ENCODE results near the gene INSC. TPM values are rescaled to one million over a fixed set of nuclear protein-coding genes. Genes with fewer than 3 reads are reported as not detected.

The INSC gene
- total RNA-seq, 1 experiment from 2014 or later = 0.17 TPM

- no peak overlapping the region for H3K4me3 ChIP-seq (replicated peaks in 1 of 2; ENCODE audit: low read depth in 1 of 2, low read length in 2 of 2)
- BruUV-seq (replicated peaks) = no TSS peak
- DNase-seq (ENCODE audit: low read depth, low spot score) (no peak), ATAC-seq (no peak)
- H3K27me3 ChIP-seq (ENCODE audit: insufficient read depth, low read length) = no peaks in the 10 kb centered on the region
- H3K79me2 ChIP-seq (ENCODE audit: insufficient read depth, low read length) = no peaks in the 10 kb centered on the region
- no peaks in the 10 kb centered on the region for H3K9me3 ChIP-seq (ENCODE audit: control insufficient read depth in 1 of 2, insufficient read depth in 1 of 2, low read depth in 1 of 2, low read length in 2 of 2)
- peaks cover 7 to 11% of the 10 kb centered on the region in 2 experiments; a peak in 2 of 4 replicates for H3K4me1 ChIP-seq (ENCODE audit: control insufficient read depth in 1 of 2, insufficient read depth in 2 of 2, low read length in 2 of 2)
- no peak overlapping the region for H3K9ac ChIP-seq (ENCODE audit: low read length)
- intact Hi-C loops (cut with micrococcal nuclease) = loop anchor here (1.0 kb wide), 5 partner anchors 36 to 285 kb away; no protein-coding TSS in a partner anchor
- H3K36me3 ChIP-seq (ENCODE audit: control insufficient read depth in 1 of 2, insufficient read depth in 2 of 2, low read length in 2 of 2) = no peaks in the 10 kb centered on the region
- RAD21 ChIA-PET (ENCODE audit: low non-redundant PET in 1 of 2, low total read pairs in 2 of 2, uncharacterized antibody in 2 of 2, unreplicated experiment in 2 of 2) = interaction anchor here (0.7 to 2.3 kb wide), 10 partner anchors 36 to 285 kb away, joined by 3 to 18 read pairs (median 6); no protein-coding TSS in a partner anchor
- H4K20me1 ChIP-seq (ENCODE audit: insufficient read depth) = no peaks in the 10 kb centered on the region
- H2AFZ ChIP-seq (ENCODE audit: low read depth, low read length, poor library complexity, severe bottlenecking) = no peak overlapping the region
- H3K4me2 ChIP-seq (ENCODE audit: low read length) = peak overlapping the region; percentile 69
- H3K9me2 ChIP-seq (ENCODE audit: insufficient read depth) = no peaks in the 10 kb centered on the region
- TF ChIP-seq, protein P1, sequence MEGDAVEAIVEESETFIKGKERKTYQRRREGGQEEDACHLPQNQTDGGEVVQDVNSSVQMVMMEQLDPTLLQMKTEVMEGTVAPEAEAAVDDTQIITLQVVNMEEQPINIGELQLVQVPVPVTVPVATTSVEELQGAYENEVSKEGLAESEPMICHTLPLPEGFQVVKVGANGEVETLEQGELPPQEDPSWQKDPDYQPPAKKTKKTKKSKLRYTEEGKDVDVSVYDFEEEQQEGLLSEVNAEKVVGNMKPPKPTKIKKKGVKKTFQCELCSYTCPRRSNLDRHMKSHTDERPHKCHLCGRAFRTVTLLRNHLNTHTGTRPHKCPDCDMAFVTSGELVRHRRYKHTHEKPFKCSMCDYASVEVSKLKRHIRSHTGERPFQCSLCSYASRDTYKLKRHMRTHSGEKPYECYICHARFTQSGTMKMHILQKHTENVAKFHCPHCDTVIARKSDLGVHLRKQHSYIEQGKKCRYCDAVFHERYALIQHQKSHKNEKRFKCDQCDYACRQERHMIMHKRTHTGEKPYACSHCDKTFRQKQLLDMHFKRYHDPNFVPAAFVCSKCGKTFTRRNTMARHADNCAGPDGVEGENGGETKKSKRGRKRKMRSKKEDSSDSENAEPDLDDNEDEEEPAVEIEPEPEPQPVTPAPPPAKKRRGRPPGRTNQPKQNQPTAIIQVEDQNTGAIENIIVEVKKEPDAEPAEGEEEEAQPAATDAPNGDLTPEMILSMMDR (IDR thresholded peaks at IDR 0.05 in 2 of 3, conservative IDR thresholded peaks at IDR 0.05 in 1 of 3; ENCODE audit: borderline replicate concordance in 1 of 3, insufficient read depth in 1 of 3, low read depth in 2 of 3, low read length in 2 of 3) = no peak
- TF ChIP-seq EZH2 (IDR thresholded peaks at IDR 0.05) (no peak), EGR1 (IDR thresholded peaks at IDR 0.05; ENCODE audit: low read depth) (no peak), TCF7L2 (IDR thresholded peaks at IDR 0.05; ENCODE audit: borderline replicate concordance, extremely low read depth, insufficient read depth, insufficient read length) (no peak), REST (IDR thresholded peaks at IDR 0.05; ENCODE audit: low read depth) (no peak), POLR2A (IDR thresholded peaks at IDR 0.05; ENCODE audit: borderline replicate concordance, extremely low read depth, insufficient read depth, insufficient read length) (no peak), SRF (IDR thresholded peaks at IDR 0.05; ENCODE audit: low read depth) (no peak), JUND (IDR thresholded peaks at IDR 0.05) (no peak), SP1 (IDR thresholded peaks at IDR 0.05; ENCODE audit: low read depth) (no peak), ELF1 (IDR thresholded peaks at IDR 0.05; ENCODE audit: borderline replicate concordance, low read depth) (no peak), ZNF274 (IDR thresholded peaks at IDR 0.05; ENCODE audit: low read depth, low read length) (no peak), EZH2phosphoT487 (IDR thresholded peaks at IDR 0.05; ENCODE audit: borderline replicate concordance) (no peak), POLR2AphosphoS5 (IDR thresholded peaks at IDR 0.05; ENCODE audit: low read depth, low read length) (no peak), CBX3 (IDR thresholded peaks at IDR 0.05; ENCODE audit: low read depth) (no peak)
- TF ChIP-seq, protein P2, sequence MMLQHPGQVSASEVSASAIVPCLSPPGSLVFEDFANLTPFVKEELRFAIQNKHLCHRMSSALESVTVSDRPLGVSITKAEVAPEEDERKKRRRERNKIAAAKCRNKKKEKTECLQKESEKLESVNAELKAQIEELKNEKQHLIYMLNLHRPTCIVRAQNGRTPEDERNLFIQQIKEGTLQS (IDR thresholded peaks at IDR 0.05) = no peak
- TF ChIP-seq, protein P3, sequence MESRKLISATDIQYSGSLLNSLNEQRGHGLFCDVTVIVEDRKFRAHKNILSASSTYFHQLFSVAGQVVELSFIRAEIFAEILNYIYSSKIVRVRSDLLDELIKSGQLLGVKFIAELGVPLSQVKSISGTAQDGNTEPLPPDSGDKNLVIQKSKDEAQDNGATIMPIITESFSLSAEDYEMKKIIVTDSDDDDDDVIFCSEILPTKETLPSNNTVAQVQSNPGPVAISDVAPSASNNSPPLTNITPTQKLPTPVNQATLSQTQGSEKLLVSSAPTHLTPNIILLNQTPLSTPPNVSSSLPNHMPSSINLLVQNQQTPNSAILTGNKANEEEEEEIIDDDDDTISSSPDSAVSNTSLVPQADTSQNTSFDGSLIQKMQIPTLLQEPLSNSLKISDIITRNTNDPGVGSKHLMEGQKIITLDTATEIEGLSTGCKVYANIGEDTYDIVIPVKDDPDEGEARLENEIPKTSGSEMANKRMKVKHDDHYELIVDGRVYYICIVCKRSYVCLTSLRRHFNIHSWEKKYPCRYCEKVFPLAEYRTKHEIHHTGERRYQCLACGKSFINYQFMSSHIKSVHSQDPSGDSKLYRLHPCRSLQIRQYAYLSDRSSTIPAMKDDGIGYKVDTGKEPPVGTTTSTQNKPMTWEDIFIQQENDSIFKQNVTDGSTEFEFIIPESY (IDR thresholded peaks at IDR 0.05; ENCODE audit: extremely low read depth, insufficient replicate concordance, low read length) = no peak
- CTCF ChIA-PET = interaction anchor here (0.6 to 6.1 kb wide), 20 partner anchors 9 to 285 kb away, joined by 3 to 122 read pairs (median 6); partner anchors contain the start of gene CYP2R1
- POLR2A ChIA-PET = interaction anchor here (1.3 kb wide), 1 partner anchor 184 kb away, joined by 3 read pairs; the partner anchor contains the start of gene CYP2R1
- H3K27ac ChIP-seq (ENCODE audit: low read depth, low read length) = peak overlapping the region; percentile 56; the same call in 1 of the 2 replicates
These were observed 39.6 kb upstream of the INSC start for GRCh38 chr11:15075162-15075526.

Measured in HCT116 (cell line).